ENCODE measurements around the gene LUZP2. TPM values are rescaled to one million over a fixed set of nuclear protein-coding genes. Genes with fewer than 3 reads are reported as not detected.

Gene LUZP2
- total and polyA plus RNA-seq, 2 of the 8 experiments (the other 6 are each of a cell fraction or from before 2014, with no cell fraction given): 0.79 to 1.5 TPM

Small RNAs within 50 kb of the gene (small RNA-seq; reads per million reads assigned to genes)
- not detected for gene RF00019 (ENCODE audit: insufficient read depth)

Measured in H1 (cell line).